ENCODE data around the gene LRRC7. TPM values are rescaled to one million over a fixed set of nuclear protein-coding genes. Genes with fewer than 3 reads are reported as not detected.

The LRRC7 gene
- total RNA-seq, 2 donors from 2014 or later: not detected

DNA sequence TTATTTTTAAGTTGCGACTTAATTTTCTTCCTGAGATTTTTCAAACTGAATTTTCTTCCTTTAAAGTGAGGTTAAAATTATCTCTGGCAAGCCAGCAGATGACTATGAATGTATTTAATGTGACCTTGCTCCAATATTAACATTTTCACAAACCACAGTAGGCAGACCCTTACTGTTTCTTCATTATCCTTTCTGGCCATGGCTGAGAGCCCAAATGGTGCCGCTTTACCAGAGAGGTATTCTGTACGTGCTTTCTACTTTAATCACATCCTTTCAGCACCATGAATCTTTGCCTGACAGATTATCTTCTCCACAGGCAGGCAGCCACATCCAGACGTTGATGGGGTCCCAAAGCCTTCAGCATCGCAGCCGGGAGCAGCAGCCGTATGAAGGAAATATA is 508.0 kb downstream of the LRRC7 start:
- no peaks in the 10 kb centered on the region for H3K36me3 Mint-ChIP-seq (ENCODE audit: low read depth)

GRCh38 chr1:70077066-70077465 is 509.3 kb downstream of the LRRC7 start:
- Mint-ChIP-seq H3K27me3 (peaks cover 11% of the 10 kb centered on the region), H3K4me3 (no peak overlapping the region), H3K36me3 (ENCODE audit: low read depth) (no peaks in the 10 kb centered on the region), H3K4me1 (no peaks in the 10 kb centered on the region), H3K27ac (no peak overlapping the region)
- ATAC-seq (no peak), DNase-seq (no peak)
- H3K9me3 ChIP-seq (ENCODE audit: control insufficient read depth, low read length, poor library complexity, severe bottlenecking): no peaks in the 10 kb centered on the region

More for the DNA sequence above, 508.0 kb downstream of the LRRC7 start:
- no peak overlapping the region for H3K27ac Mint-ChIP-seq
- H3K4me3 Mint-ChIP-seq: no peak overlapping the region
- peaks cover 11% of the 10 kb centered on the region for H3K27me3 Mint-ChIP-seq
- DNase-seq (no peak), ATAC-seq (no peak)
- no peaks in the 10 kb centered on the region for H3K9me3 ChIP-seq (ENCODE audit: control insufficient read depth, low read length, poor library complexity, severe bottlenecking)
- no peaks in the 10 kb centered on the region for H3K4me1 Mint-ChIP-seq

DNA sequence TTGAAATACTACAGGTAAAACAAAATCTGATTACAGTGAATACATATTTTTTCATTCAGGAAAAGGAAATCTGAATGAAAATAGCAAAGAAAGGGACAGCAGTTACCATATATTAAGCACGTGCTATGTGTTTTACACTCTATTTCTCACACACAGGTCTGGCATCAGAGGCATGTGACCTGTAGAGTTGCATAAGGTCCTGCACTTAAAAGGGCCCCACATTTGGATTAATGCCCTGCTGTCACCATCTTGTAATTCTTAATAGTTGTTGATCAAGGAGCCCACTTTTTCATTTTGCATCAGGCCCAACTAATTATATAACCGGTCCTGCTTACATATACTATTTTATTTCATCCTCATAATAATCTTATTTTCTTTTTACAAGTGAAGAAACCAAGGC is 511.8 kb downstream of the LRRC7 start:
- no peaks in the 10 kb centered on the region for H3K36me3 Mint-ChIP-seq (ENCODE audit: low read depth)
- H3K4me3 Mint-ChIP-seq: no peak overlapping the region
- H3K27me3 Mint-ChIP-seq: peaks cover 11% of the 10 kb centered on the region
- DNase-seq (no peak), ATAC-seq (no peak)
- no peaks in the 10 kb centered on the region for H3K4me1 Mint-ChIP-seq
- H3K27ac Mint-ChIP-seq: no peak overlapping the region
- no peaks in the 10 kb centered on the region for H3K9me3 ChIP-seq (ENCODE audit: control insufficient read depth, low read length, poor library complexity, severe bottlenecking)

GRCh38 chr1:70083519-70083918 is 515.8 kb downstream of the LRRC7 start:
- H3K27me3 Mint-ChIP-seq: peaks cover 2% of the 10 kb centered on the region
- no peak overlapping the region for H3K27ac Mint-ChIP-seq
- H3K36me3 Mint-ChIP-seq (ENCODE audit: low read depth): no peaks in the 10 kb centered on the region
- ATAC-seq (no peak), DNase-seq (no peak)
- H3K4me1 Mint-ChIP-seq: no peaks in the 10 kb centered on the region
- H3K9me3 ChIP-seq (ENCODE audit: control insufficient read depth, low read length, poor library complexity, severe bottlenecking): no peaks in the 10 kb centered on the region
- H3K4me3 Mint-ChIP-seq: no peak overlapping the region

GRCh38 chr1:70084314-70084915 is 516.7 kb downstream of the LRRC7 start:
- Mint-ChIP-seq H3K27ac (no peak overlapping the region), H3K36me3 (ENCODE audit: low read depth) (no peaks in the 10 kb centered on the region), H3K4me3 (no peak overlapping the region), H3K27me3 (peaks cover 6% of the 10 kb centered on the region), H3K4me1 (no peaks in the 10 kb centered on the region)
- no peak for DNase-seq
- ATAC-seq: no peak
- no peaks in the 10 kb centered on the region for H3K9me3 ChIP-seq (ENCODE audit: control insufficient read depth, low read length, poor library complexity, severe bottlenecking)

DNA sequence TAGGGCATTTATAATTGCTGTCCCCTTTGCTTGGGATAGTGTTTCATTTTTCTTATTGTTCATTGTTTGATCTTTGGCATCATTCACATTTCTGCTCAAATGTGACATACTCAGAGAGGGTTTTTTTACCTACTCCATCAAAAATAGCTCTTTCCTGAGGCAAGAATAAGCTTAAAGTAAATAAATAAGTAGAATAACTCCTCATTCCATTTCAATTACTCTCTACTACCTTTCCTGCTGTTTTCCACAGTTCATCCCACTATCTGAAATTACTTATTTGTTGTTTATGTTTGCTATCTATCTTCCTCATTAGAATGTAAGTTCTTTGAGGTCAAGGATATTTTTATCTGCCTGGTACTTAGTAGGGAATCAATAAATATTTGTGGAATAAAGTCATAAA is 517.8 kb downstream of the LRRC7 start:
- H3K27me3 Mint-ChIP-seq: peaks cover 10% of the 10 kb centered on the region
- DNase-seq: no peak
- no peak overlapping the region for H3K27ac Mint-ChIP-seq

GRCh38 chr1:70086897-70087296 is 519.2 kb downstream of the LRRC7 start:
- Mint-ChIP-seq H3K27me3 (peaks cover 12% of the 10 kb centered on the region), H3K4me3 (no peak overlapping the region), H3K27ac (no peak overlapping the region), H3K4me1 (no peaks in the 10 kb centered on the region), H3K36me3 (ENCODE audit: low read depth) (no peaks in the 10 kb centered on the region)
- DNase-seq (no peak), ATAC-seq (no peak)
- H3K9me3 ChIP-seq (ENCODE audit: control insufficient read depth, low read length, poor library complexity, severe bottlenecking): no peaks in the 10 kb centered on the region

More for the DNA sequence above, 517.8 kb downstream of the LRRC7 start:
- no peak overlapping the region for H3K4me3 Mint-ChIP-seq
- H3K36me3 Mint-ChIP-seq (ENCODE audit: low read depth): no peaks in the 10 kb centered on the region
- no peaks in the 10 kb centered on the region for H3K4me1 Mint-ChIP-seq
- no peak for ATAC-seq
- no peaks in the 10 kb centered on the region for H3K9me3 ChIP-seq (ENCODE audit: control insufficient read depth, low read length, poor library complexity, severe bottlenecking)

GRCh38 chr1:70090141-70090540 is 522.4 kb downstream of the LRRC7 start:
- H3K9me3 ChIP-seq (ENCODE audit: control insufficient read depth, low read length, poor library complexity, severe bottlenecking): no peaks in the 10 kb centered on the region
- Mint-ChIP-seq H3K27me3 (peaks cover 12% of the 10 kb centered on the region), H3K4me1 (no peaks in the 10 kb centered on the region), H3K27ac (no peak overlapping the region), H3K36me3 (ENCODE audit: low read depth) (no peaks in the 10 kb centered on the region), H3K4me3 (no peak overlapping the region)
- DNase-seq (no peak), ATAC-seq (no peak)

DNA sequence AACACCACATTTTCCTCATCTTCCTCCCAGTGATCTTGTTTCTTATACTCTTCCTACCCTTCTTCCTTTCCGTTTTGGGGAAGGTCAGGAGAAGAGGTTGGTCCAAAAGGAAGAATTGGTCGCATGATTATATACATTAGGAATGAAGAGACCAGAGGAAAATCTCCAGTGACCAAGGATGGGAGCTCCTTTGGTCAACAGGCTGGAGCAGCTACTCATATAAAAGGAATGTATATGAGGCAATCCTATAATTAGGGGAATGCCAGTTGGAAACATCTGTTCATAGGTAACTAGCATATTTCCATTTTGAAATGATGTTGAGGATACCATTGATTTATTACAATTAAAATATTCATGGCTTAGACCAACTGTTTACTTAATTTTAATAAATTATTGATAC is 523.2 kb downstream of the LRRC7 start:
- DNase-seq (no peak), ATAC-seq (no peak)
- H3K36me3 Mint-ChIP-seq (ENCODE audit: low read depth): no peaks in the 10 kb centered on the region
- no peaks in the 10 kb centered on the region for H3K9me3 ChIP-seq (ENCODE audit: control insufficient read depth, low read length, poor library complexity, severe bottlenecking)
- peaks cover 12% of the 10 kb centered on the region for H3K27me3 Mint-ChIP-seq
- H3K4me1 Mint-ChIP-seq: no peaks in the 10 kb centered on the region
- no peak overlapping the region for H3K4me3 Mint-ChIP-seq
- H3K27ac Mint-ChIP-seq: no peak overlapping the region

GRCh38 chr1:70091811-70092210 is 524.1 kb downstream of the LRRC7 start:
- no peaks in the 10 kb centered on the region for H3K9me3 ChIP-seq (ENCODE audit: control insufficient read depth, low read length, poor library complexity, severe bottlenecking)
- H3K4me1 Mint-ChIP-seq: no peaks in the 10 kb centered on the region
- H3K27me3 Mint-ChIP-seq: peaks cover 12% of the 10 kb centered on the region
- H3K4me3 Mint-ChIP-seq: no peak overlapping the region
- H3K36me3 Mint-ChIP-seq (ENCODE audit: low read depth): no peaks in the 10 kb centered on the region
- no peak for DNase-seq
- ATAC-seq: no peak
- H3K27ac Mint-ChIP-seq: no peak overlapping the region

DNA sequence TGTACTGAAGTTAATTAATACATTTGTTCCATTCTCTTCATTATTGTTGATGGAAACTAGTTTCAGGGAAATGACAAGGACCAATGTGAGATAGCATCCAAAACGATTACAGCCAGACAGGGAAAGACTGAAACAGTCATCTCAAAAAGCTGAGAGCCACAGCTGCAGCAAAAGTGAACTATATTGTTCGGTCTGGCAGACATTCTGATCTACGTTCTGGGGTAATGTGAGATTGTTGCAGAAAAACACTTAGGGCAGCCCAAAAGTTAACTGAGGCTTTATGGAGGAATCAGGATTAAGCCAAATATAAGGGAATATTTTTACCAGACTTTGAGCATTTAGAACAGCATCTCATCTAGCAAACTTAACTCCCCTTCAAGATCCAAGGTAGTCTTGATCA is 524.8 kb downstream of the LRRC7 start:
- no peak for ATAC-seq
- no peaks in the 10 kb centered on the region for H3K9me3 ChIP-seq (ENCODE audit: control insufficient read depth, low read length, poor library complexity, severe bottlenecking)
- Mint-ChIP-seq H3K4me3 (no peak overlapping the region), H3K27ac (no peak overlapping the region), H3K36me3 (ENCODE audit: low read depth) (no peaks in the 10 kb centered on the region), H3K4me1 (no peaks in the 10 kb centered on the region), H3K27me3 (peaks cover 12% of the 10 kb centered on the region)
- DNase-seq: no peak

DNA sequence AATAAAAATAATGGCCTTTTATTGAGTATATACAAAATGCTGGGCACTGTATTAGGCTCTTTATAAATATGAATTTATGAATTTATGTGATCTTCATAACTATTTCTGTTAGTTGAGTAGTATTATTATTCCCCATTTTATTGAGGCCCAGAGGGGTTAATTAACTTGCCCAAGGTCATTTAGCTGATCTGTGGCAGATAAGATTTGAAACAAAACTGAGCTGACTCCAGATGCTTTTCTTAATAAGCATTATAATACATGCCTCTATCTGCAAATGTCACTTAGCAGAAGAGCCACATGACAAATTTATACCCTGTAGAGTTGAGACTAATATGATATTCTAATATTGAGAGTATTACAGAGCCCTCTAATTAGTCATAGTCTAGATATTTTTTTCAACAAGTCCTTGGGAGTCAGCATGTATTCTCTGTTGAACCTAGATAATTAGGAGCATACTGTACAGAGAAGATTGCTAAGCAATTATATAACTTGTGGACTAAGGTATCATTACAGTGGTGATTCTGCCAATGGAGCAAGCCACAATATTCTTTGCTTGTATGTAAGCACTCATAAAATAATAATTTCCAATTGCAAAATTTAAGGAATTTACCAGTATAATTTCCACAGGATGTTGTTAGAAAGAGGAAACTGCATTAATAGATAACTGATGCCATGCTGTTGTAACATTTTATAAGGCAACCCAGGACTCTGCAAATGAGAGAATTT is 525.7 kb downstream of the LRRC7 start:
- DNase-seq (no peak), ATAC-seq (no peak)
- no peaks in the 10 kb centered on the region for H3K36me3 Mint-ChIP-seq (ENCODE audit: low read depth)
- H3K27me3 Mint-ChIP-seq: peaks cover 12% of the 10 kb centered on the region
- H3K4me1 Mint-ChIP-seq: no peaks in the 10 kb centered on the region
- no peaks in the 10 kb centered on the region for H3K9me3 ChIP-seq (ENCODE audit: control insufficient read depth, low read length, poor library complexity, severe bottlenecking)
- H3K4me3 Mint-ChIP-seq: no peak overlapping the region
- no peak overlapping the region for H3K27ac Mint-ChIP-seq

GRCh38 chr1:70101231-70101630 is 533.5 kb downstream of the LRRC7 start:
- H3K4me3 Mint-ChIP-seq: no peak overlapping the region
- H3K9me3 ChIP-seq (ENCODE audit: control insufficient read depth, low read length, poor library complexity, severe bottlenecking): no peaks in the 10 kb centered on the region
- H3K4me1 Mint-ChIP-seq: no peaks in the 10 kb centered on the region
- no peaks in the 10 kb centered on the region for H3K27me3 Mint-ChIP-seq
- DNase-seq: no peak
- H3K27ac Mint-ChIP-seq: no peak overlapping the region
- H3K36me3 Mint-ChIP-seq (ENCODE audit: low read depth): no peaks in the 10 kb centered on the region
- no peak for ATAC-seq

DNA sequence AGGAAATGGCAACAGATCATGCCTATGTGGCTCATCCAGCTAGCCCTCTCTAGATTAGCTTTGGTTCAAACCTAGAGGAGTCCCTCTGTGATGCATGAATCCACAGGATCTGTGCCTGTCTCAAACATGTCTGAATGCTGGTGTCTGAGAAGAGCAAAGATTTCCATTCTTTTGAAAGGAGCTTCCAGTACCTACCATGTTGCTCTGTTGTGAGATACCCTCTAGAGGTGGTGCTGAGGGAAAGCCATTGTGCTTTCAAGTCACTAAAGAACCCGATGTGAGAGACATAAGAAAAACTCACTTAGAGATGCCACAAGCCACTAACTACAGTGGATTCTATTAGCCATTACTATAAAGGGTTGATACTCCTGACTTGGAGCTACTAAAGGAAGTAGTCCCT is 534.1 kb downstream of the LRRC7 start:
- Mint-ChIP-seq H3K4me3 (no peak overlapping the region), H3K36me3 (ENCODE audit: low read depth) (no peaks in the 10 kb centered on the region), H3K4me1 (no peaks in the 10 kb centered on the region), H3K27ac (no peak overlapping the region), H3K27me3 (peaks cover 4% of the 10 kb centered on the region)
- ATAC-seq (no peak), DNase-seq (no peak)
- no peaks in the 10 kb centered on the region for H3K9me3 ChIP-seq (ENCODE audit: control insufficient read depth, low read length, poor library complexity, severe bottlenecking)
